ENCODE data around the gene SAP130. TPM values are rescaled to one million over a fixed set of nuclear protein-coding genes. Genes with fewer than 3 reads are reported as not detected.

Gene SAP130
- total and polyA plus RNA-seq, 7 donors: 6.3 to 14.3 (median 10.5) TPM

DNA sequence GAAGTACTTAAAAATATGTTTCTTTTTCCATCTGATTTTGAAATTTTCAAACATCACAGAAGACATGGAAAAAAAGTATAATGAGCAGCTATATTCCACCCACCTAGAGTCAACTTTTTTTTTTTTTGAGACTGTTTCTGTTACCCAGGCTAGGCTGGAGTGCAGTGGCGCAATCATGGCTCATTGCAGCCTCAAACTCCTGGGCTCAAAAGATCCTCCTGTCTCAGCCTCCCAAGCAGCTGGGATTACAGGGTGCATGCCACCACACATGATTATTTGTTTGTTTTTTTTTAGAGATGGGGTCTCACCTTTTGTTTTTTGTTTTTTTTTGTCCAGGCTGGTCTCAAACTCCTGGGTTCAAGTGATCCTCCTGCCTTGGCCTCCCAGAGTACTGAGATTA, 36.5 kb upstream of the SAP130 start:
- H3K4me3 ChIP-seq: no peak overlapping the region
- no peaks in the 10 kb centered on the region for H3K27me3 ChIP-seq (ENCODE audit: insufficient read depth in 3 of 3, low read length in 2 of 3)
- intact Hi-C loops (cut with DNase I): loop anchor here in 1 of 2 donors (10.0 kb wide), 1 partner anchor 170 kb away; no protein-coding TSS in a partner anchor
- H3K27ac ChIP-seq: no peak overlapping the region
- DNase-seq: no peak
- WGBS, 3 donors: 100% methylated on average over 1 of the region's 1 CpG
- H3K9me3 ChIP-seq: no peaks in the 10 kb centered on the region
- no peak for ATAC-seq
- TF ChIP-seq, protein P1, sequence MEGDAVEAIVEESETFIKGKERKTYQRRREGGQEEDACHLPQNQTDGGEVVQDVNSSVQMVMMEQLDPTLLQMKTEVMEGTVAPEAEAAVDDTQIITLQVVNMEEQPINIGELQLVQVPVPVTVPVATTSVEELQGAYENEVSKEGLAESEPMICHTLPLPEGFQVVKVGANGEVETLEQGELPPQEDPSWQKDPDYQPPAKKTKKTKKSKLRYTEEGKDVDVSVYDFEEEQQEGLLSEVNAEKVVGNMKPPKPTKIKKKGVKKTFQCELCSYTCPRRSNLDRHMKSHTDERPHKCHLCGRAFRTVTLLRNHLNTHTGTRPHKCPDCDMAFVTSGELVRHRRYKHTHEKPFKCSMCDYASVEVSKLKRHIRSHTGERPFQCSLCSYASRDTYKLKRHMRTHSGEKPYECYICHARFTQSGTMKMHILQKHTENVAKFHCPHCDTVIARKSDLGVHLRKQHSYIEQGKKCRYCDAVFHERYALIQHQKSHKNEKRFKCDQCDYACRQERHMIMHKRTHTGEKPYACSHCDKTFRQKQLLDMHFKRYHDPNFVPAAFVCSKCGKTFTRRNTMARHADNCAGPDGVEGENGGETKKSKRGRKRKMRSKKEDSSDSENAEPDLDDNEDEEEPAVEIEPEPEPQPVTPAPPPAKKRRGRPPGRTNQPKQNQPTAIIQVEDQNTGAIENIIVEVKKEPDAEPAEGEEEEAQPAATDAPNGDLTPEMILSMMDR (IDR thresholded peaks at IDR 0.05): no peak
- H3K4me1 ChIP-seq: no peaks in the 10 kb centered on the region
- no peaks in the 10 kb centered on the region for H3K36me3 ChIP-seq (ENCODE audit: insufficient read depth in 1 of 2, low read depth in 1 of 2)

DNA sequence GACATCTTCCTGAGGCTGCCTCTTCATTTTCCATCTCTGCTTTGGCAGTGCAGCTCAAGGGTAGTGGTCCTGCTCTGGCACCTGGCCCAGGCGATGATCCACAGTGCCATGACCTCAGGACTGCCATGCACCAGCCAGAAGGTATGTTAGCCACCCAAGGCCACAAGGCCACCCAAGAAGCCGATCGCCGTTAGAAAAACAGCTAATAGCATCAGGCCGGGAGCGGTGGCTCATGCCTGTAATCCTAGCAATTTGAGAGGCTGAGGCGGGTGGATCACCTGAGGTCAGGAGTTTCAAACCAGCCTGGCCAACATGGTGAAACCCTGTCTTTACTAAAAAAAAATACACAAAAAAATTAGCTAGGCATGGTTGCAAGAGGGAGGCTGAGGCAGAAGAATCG, 34.7 kb upstream of the SAP130 start:
- 80 to 84% (median 83%) methylated on average over 8 of the region's 8 CpGs for WGBS, 3 donors
- no peak for DNase-seq

DNA sequence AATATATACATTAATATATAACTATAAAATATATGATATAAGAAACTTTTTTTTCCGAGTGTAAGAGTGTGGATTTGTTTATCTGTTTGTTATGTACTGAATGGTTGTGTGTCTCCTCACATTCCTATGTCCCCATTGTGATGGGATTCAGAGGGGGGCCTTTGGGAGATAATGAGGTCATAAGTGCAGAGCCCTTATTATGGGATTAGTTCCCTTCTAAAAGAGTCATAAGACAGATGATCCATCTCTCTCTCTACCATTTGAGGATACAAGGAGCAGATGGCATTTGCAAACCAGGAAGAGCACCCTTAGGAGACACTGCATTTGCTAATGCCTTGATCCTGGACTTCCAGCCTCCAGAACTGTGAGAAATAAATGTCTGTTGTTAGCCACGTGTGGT, 30.3 kb upstream of the SAP130 start:
- no peak for DNase-seq
- Histone ChIP-seq H3K36me3 (ENCODE audit: insufficient read depth in 1 of 2, low read depth in 1 of 2) (no peaks in the 10 kb centered on the region), H3K4me3 (no peak overlapping the region), H3K4me1 (no peaks in the 10 kb centered on the region), H3K9me3 (no peaks in the 10 kb centered on the region), H3K27ac (no peak overlapping the region), H3K27me3 (ENCODE audit: insufficient read depth in 3 of 3, low read length in 2 of 3) (no peaks in the 10 kb centered on the region)
- WGBS, 3 donors: 71 to 74% (median 73%) methylated on average over 2 of the region's 2 CpGs
- no peak for ATAC-seq
- TF ChIP-seq, protein P1 (IDR thresholded peaks at IDR 0.05): no peak
- intact Hi-C loops (cut with DNase I): no loop called here

More for the DNA sequence above, 34.7 kb upstream of the SAP130 start:
- H3K27ac ChIP-seq: no peak overlapping the region
- ATAC-seq: no peak
- H3K4me1 ChIP-seq: no peaks in the 10 kb centered on the region
- H3K27me3 ChIP-seq (ENCODE audit: insufficient read depth in 3 of 3, low read length in 2 of 3): no peaks in the 10 kb centered on the region
- H3K9me3 ChIP-seq: no peaks in the 10 kb centered on the region
- TF ChIP-seq, protein P1 (IDR thresholded peaks at IDR 0.05): no peak
- intact Hi-C loops (cut with DNase I): loop anchor here in 1 of 2 donors (10.0 kb wide), 1 partner anchor 172 kb away; no protein-coding TSS in a partner anchor
- H3K4me3 ChIP-seq: no peak overlapping the region
- no peaks in the 10 kb centered on the region for H3K36me3 ChIP-seq (ENCODE audit: insufficient read depth in 1 of 2, low read depth in 1 of 2)

DNA sequence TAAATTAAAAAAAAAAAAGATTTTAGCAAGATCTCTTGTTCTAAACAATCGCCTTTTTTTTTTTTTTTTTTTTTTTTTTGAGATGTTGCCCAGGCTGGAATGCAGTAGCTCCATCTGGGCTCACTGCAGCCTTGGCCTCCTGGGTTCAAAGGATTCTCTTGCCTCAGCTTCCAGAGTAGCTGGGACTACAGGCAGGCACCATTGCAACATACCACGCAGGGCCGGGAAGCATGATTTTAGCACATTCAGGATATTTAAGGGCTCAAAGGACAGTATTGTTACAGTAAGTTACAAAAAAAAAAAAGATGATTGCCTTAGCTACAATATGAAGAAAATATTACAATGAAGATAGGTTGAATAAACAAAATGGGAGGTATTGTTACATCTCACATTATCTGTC, 29.5 kb upstream of the SAP130 start:
- no peaks in the 10 kb centered on the region for H3K4me1 ChIP-seq
- no peaks in the 10 kb centered on the region for H3K36me3 ChIP-seq (ENCODE audit: insufficient read depth in 1 of 2, low read depth in 1 of 2)
- H3K27me3 ChIP-seq (ENCODE audit: insufficient read depth in 3 of 3, low read length in 2 of 3): no peaks in the 10 kb centered on the region
- no peaks in the 10 kb centered on the region for H3K9me3 ChIP-seq
- TF ChIP-seq, protein P1 (IDR thresholded peaks at IDR 0.05): no peak
- WGBS, 3 donors: 54 to 64% (median 63%) methylated on average over 3 of the region's 3 CpGs
- DNase-seq (no peak), ATAC-seq (no peak)
- intact Hi-C loops (cut with DNase I): no loop called here
- no peak overlapping the region for H3K4me3 ChIP-seq
- H3K27ac ChIP-seq: no peak overlapping the region
